Measurements from ENCODE around the gene PLA2G2F. TPM values are rescaled to one million over a fixed set of nuclear protein-coding genes. Genes with fewer than 3 reads are reported as not detected.

The PLA2G2F gene
- total and polyA plus RNA-seq, 9 of the 15 experiments (the other 6 are each of a cell fraction or from before 2014, with no cell fraction given): not detected

DNA sequence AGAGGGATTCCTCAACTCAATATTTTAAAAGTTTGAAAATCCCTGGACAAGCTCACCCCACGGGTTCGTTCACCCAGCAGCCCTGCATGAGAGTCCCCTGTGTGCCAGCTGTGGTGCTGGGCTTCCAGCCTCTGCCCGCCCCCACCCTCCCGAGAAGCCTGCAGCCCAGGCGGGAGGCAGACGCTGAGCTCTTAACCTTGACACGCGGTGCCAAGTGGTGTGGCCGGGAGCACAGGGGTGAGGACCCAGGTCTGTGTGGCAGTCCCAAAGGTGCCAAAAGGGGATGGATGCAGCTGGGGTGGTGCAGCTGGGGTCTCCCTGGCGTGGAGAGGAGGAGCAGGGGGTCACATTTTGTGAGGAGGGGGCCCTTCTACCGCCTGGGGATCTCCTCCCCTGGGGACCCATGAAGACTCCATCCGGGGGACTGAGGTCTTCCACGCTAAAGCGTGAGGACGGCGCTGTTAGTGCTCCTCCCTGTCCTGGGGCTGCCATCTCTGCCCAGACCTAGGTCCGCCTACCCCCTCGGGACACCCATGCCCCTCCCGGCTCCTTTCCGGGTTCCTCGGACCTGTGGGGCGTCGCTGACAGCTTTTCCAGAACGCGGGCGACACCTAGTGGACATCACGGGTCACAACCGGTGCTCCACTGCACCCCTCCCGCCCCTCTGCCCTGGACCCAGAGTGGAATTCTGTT is 12.9 kb downstream of the PLA2G2F start (continued):
- TF ChIP-seq PRPF4 (IDR thresholded peaks at IDR 0.05; ENCODE audit: insufficient read depth, low read depth, low read length, poor library complexity, severe bottlenecking) (no peak), SMARCA4 (IDR thresholded peaks at IDR 0.05) (no peak), POLR2B (IDR thresholded peaks at IDR 0.05; ENCODE audit: low read depth, partially characterized antibody) (no peak), RBM34 (IDR thresholded peaks at IDR 0.05; ENCODE audit: borderline replicate concordance, insufficient read depth, low read length) (no peak), ZBTB1 (CRISPR knock-in tag; IDR thresholded peaks at IDR 0.05; ENCODE audit: borderline replicate concordance, low read depth) (no peak), BCL6 (CRISPR knock-in tag; IDR thresholded peaks at IDR 0.05) (no peak), ARHGAP35 (IDR thresholded peaks at IDR 0.05; ENCODE audit: partially characterized antibody) (no peak), CREM (IDR thresholded peaks at IDR 0.05; ENCODE audit: low read depth) (peak; percentile 56), SP2 (IDR thresholded peaks at IDR 0.05; ENCODE audit: extremely low read depth, low read depth, low read length, poor library complexity, severe bottlenecking) (no peak), KHSRP (IDR thresholded peaks at IDR 0.05) (no peak), HNRNPUL1 (IDR thresholded peaks at IDR 0.05; ENCODE audit: low read length) (no peak), FOXK2 (conservative IDR thresholded peaks at IDR 0.05 in 1 of 2, IDR thresholded peaks at IDR 0.05 in 1 of 2; ENCODE audit: low read depth in 2 of 2) (no peak), HDAC8 (tag; IDR thresholded peaks at IDR 0.05) (no peak), SRSF3 (IDR thresholded peaks at IDR 0.05; ENCODE audit: insufficient read depth, low read length) (no peak), ZSCAN32 (CRISPR knock-in tag; IDR thresholded peaks at IDR 0.05) (no peak), RFX7 (CRISPR knock-in tag; IDR thresholded peaks at IDR 0.05) (no peak), CBFB (CRISPR knock-in tag; IDR thresholded peaks at IDR 0.05) (0 out of 2 replicates have a peak, but pooled peaks have one; percentile 74), NCOA6 (IDR thresholded peaks at IDR 0.05) (no peak), NONO (IDR thresholded peaks at IDR 0.05; ENCODE audit: low read depth in 2 of 2, low read length in 1 of 2) (0 out of 4 replicates have a peak, but pooled peaks of 1 of the 2 experiments have one; percentile 55)
- TF ChIP-seq, protein P1, sequence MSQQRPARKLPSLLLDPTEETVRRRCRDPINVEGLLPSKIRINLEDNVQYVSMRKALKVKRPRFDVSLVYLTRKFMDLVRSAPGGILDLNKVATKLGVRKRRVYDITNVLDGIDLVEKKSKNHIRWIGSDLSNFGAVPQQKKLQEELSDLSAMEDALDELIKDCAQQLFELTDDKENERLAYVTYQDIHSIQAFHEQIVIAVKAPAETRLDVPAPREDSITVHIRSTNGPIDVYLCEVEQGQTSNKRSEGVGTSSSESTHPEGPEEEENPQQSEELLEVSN (IDR thresholded peaks at IDR 0.05; ENCODE audit: borderline replicate concordance in 1 of 2, extremely low read depth in 1 of 2, insufficient read depth in 1 of 2, insufficient read length in 1 of 2, low read depth in 1 of 2, low read length in 1 of 2, poor library complexity in 1 of 2, severe bottlenecking in 1 of 2): peak in 1 of 2 experiments; percentile 60
- TF ChIP-seq, protein P2, sequence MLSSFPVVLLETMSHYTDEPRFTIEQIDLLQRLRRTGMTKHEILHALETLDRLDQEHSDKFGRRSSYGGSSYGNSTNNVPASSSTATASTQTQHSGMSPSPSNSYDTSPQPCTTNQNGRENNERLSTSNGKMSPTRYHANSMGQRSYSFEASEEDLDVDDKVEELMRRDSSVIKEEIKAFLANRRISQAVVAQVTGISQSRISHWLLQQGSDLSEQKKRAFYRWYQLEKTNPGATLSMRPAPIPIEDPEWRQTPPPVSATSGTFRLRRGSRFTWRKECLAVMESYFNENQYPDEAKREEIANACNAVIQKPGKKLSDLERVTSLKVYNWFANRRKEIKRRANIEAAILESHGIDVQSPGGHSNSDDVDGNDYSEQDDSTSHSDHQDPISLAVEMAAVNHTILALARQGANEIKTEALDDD (IDR thresholded peaks at IDR 0.05): no peak
- TF ChIP-seq, protein P3, sequence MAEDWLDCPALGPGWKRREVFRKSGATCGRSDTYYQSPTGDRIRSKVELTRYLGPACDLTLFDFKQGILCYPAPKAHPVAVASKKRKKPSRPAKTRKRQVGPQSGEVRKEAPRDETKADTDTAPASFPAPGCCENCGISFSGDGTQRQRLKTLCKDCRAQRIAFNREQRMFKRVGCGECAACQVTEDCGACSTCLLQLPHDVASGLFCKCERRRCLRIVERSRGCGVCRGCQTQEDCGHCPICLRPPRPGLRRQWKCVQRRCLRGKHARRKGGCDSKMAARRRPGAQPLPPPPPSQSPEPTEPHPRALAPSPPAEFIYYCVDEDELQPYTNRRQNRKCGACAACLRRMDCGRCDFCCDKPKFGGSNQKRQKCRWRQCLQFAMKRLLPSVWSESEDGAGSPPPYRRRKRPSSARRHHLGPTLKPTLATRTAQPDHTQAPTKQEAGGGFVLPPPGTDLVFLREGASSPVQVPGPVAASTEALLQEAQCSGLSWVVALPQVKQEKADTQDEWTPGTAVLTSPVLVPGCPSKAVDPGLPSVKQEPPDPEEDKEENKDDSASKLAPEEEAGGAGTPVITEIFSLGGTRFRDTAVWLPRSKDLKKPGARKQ (CRISPR knock-in tag; IDR thresholded peaks at IDR 0.05): no peak

Data from K562 (cell line).